Stimulated activated CD4-positive, alpha-beta T cell treated with anti-CD3 and anti-CD28 coated beads, Interleukin-15, amount 100 ng/mL, for 24 hours (primary cell): ENCODE data around the gene CDC42BPG.
"Not testable (repeated sequence)": the region's sequence is repeated elsewhere in the genome, so short reads cannot be mapped to it uniquely, and the experiment has no call there.

Experiments used
- DNase-seq: peaks from one replicate; pipeline ENCODE4 v3.0.0-alpha.2; 2020

The CDC42BPG gene

GRCh38 chr11:64834031-64834722 is 10.3 kb downstream of the CDC42BPG start:
- no peak for DNase-seq

- DNase-seq: no peak
Observed at GRCh38 chr11:64833509-64833908, 10.9 kb downstream of the CDC42BPG start.

GRCh38 chr11:64833198-64833502 is 11.3 kb downstream of the CDC42BPG start:
- no peak for DNase-seq

GRCh38 chr11:64832467-64833197 is 11.8 kb downstream of the CDC42BPG start:
- DNase-seq: no peak

- DNase-seq: no peak
Observed at GRCh38 chr11:64831411-64831891, 13.0 kb downstream of the CDC42BPG start.

- DNase-seq: no peak
Observed at GRCh38 chr11:64829536-64830251, 14.8 kb downstream of the CDC42BPG start.

- no peak for DNase-seq
Observed at GRCh38 chr11:64827451-64827839, 17.0 kb downstream of the CDC42BPG start.

- no peak for DNase-seq
Observed at GRCh38 chr11:64826578-64827450, 17.6 kb downstream of the CDC42BPG start.

- DNase-seq: no peak
Observed at GRCh38 chr11:64826062-64826461, 18.4 kb downstream of the CDC42BPG start.

GRCh38 chr11:64823568-64824119 is 20.8 kb downstream of the CDC42BPG start:
- no peak for DNase-seq

GRCh38 chr11:64817476-64817875 is 27.0 kb downstream of the CDC42BPG start:
- no peak for DNase-seq

GRCh38 chr11:64815433-64815832 is 29.0 kb downstream of the CDC42BPG start:
- DNase-seq: not testable (repeated sequence)

GRCh38 chr11:64814712-64815187 is 29.7 kb downstream of the CDC42BPG start:
- no peak for DNase-seq

- DNase-seq: no peak
Observed at GRCh38 chr11:64813826-64814225, 30.6 kb downstream of the CDC42BPG start.

GRCh38 chr11:64810891-64811272 is 33.6 kb downstream of the CDC42BPG start:
- no peak for DNase-seq

- peak; percentile 92 for DNase-seq
Observed at GRCh38 chr11:64810271-64810890, 34.1 kb downstream of the CDC42BPG start, which contains the start of gene MEN1. TSS of gene MEN1 (minus strand) at chr11:64810551. CDS start at chr11:64810109, 442 bp downstream.

GRCh38 chr11:64809781-64810241 is 34.6 kb downstream of the CDC42BPG start:
- DNase-seq: peak; percentile 50

- no peak for DNase-seq
Observed at GRCh38 chr11:64805481-64805880, 39.0 kb downstream of the CDC42BPG start.

GRCh38 chr11:64804346-64805210 is 39.9 kb downstream of the CDC42BPG start:
- DNase-seq: no peak

- peak; percentile 29 for DNase-seq
Observed at GRCh38 chr11:64803846-64804345, 40.6 kb downstream of the CDC42BPG start.
